ENCODE results near the gene C1QTNF6.

Gene C1QTNF6

DNA sequence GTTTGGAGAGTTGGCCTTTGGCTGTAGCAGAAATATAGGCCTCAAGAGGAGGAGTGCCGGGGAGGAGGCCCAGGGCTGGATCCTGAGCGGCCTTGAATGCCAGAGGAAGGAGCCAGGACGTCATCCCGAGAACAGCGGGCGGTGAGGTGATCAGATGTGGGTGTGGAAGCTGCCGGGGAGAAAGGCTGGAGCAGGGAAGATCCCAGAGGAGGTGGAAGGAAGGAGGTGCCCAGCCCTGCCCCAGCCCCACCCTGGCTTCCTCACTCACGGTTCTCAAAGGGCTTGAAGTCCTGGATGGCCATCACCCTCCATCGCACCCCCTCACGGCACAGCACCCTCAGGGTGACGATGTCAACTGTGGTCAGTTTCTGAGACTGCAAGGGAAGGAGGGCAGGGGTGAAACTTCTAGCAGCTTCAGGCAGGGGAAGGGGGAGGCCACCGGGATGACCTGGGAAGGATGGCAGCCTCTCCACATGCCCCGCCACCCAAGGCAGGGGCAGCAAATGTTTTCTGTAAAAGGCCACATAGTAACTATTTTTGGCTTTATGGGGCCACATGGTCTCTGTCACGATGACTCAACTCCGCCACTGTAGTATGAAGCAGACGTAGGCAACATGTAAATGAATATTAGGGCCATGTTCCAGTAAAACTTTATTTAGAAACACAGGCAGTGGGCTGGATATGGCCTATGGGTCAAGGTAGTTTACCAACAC lies 49.0 kb downstream of the C1QTNF6 start:
- no peak for DNase-seq

DNA sequence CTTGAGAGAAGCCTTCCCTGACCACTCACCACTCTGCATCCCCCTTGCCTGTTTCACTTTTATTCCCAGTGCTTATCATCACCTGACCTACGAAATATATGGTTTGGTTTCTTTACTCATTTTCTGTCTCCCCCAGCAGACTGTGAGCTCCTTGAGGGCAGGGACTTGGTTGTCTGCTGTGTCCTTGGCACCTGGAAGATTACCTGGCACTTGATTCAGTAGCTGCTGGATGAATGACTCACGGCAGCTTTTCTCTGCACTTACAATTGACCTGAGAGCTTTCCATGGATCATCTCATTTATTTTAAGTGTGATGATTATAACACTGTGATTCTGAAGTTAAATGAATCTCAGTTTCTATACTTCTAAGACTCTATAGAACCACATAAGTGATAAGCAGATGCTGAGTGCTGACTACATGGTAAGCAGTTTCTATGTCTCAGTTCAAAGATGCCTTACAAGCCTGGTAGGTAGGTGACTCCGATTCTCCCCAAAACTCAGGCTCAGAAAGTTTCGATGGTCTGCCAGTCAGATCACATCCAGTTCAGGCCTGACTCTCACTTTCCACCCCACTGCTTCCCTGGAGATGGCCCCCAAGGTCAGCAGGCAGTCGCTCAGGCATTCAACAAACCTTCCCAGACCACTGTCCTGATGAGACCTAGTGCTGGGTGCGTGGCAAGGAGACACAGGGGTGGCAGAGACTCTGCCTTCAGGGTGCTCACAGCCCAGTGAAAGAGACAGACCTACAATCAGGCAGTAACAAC lies 50.0 kb downstream of the C1QTNF6 start:
- peak; percentile 26 for DNase-seq

DNA sequence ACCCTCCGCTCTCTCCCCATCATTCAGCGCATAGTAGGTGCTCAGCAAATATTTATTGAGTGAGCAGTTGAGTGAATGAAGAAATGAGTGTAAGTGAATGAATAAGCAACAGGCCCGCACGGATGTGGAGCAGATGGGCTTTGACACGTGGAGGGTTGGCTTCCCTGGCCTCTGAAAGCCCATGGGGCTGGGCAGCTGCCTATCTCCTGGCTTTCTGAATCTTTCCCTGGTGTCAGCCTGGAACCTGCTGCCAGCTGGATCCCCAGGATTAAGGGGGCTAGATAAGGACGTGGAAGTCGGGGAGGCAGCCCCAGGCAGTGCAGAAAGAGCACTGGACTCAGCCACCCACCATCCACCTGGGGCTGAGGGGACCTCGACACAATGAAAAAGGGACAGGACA lies 50.9 kb downstream of the C1QTNF6 start:
- DNase-seq, result no peak

DNA sequence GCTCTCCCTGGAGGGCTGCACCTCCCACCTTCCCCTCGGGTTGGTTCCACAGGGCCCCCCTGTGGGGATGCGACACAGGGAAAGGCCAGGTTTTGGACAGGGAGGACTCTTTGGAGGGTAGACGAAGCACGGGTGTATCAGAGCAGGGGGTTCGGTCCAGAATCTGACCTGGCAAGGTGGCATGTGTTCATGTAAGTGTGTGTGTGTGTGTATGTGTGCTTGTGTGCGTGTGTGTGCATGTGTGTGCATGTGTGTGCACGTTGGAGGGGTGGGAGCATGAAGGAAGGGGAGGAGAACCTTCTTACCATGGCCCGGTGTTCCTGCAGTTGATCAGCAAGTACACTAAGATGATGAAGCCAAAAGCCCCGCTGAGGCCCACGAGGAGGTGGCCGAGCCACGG lies 53.0 kb downstream of the C1QTNF6 start:
- DNase-seq, result no peak

DNA sequence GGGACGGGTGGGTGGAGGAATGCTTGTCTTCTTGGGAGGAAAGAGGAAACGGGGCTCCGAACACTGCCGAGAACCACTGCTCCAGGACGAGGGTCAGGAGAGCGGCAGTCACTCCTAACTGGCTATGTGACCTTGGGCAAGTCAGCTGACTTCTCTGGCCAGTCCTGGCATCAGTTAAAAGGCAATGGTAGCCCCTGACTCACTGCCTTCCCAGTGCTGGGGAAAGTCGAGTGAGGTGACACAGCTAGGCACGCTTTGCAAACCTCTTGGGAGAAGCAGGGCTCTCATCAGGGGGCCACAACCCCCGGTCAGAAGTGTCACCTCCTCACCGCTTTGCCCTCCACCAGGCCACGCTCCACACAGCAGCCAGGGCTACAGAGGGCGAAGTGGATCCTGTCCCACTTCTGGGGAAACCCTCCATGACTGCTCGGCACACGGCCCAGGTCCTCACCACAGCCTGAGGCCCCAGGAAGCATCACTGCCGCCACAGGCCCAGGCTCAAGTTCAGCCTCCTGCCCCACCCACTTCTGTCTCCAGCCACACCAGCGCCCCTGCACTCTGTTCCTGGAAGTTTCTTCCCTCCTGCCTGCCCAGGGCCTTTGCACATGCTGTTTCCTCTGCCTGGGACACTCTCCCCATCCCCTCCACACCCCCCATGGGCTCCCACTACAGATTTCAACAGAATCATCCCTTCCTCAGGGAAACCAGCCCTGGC lies 54.6 kb downstream of the C1QTNF6 start:
- no peak for DNase-seq

DNA sequence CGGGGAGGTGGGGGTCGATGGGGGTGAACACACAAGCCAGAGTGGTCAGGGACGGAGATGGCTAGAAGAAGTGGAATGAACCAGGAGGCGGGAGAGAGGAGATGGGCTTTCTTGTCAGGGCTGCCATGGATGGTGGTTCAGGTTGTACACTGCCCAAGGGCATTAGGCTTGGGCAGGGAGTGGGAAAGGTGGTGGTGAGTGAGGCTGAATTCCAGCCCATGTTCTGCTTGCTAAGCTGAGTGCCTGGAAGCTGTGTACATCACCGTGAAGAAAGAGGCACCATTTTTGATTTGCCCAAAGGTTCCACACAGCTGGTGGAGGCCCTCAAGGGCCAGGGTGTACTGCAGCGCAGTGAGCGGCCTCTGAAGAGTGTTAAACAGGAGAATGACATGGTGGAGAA lies 55.3 kb downstream of the C1QTNF6 start:
- no peak for DNase-seq
